Stimulated activated naive CD8-positive, alpha-beta T cell treated with anti-CD3 and anti-CD28 coated beads, Interleukin-15, Interleukin-2, amounts not matched to agents 100 ng/mL and 50 ng/mL, for 24 hours (primary cell): Measurements from ENCODE around the gene KCTD21.

Source experiments
- H3K27ac Mint-ChIP-seq: one replicate; pipeline ENCODE4 v1.8.0; 2021; ENCODE audit warnings: mild to moderate bottlenecking, mixed read lengths
- H3K27me3 Mint-ChIP-seq: one replicate; pipeline ENCODE4 v1.8.0; 2021; ENCODE audit warnings: mixed read lengths
- H3K36me3 Mint-ChIP-seq: one replicate; pipeline ENCODE4 v1.8.0; 2021; ENCODE audit warnings: low read depth, mixed read lengths
- H3K4me1 Mint-ChIP-seq: one replicate; pipeline ENCODE4 v1.8.0; 2021; ENCODE audit warnings: low read depth, mixed read lengths
- H3K4me3 Mint-ChIP-seq: one replicate; pipeline ENCODE4 v1.8.0; 2021; ENCODE audit warnings: mild to moderate bottlenecking, mixed read lengths
- H3K9me3 Mint-ChIP-seq: one replicate; pipeline ENCODE4 v1.8.0; 2021; ENCODE audit warnings: mixed read lengths

KCTD21 gene

DNA sequence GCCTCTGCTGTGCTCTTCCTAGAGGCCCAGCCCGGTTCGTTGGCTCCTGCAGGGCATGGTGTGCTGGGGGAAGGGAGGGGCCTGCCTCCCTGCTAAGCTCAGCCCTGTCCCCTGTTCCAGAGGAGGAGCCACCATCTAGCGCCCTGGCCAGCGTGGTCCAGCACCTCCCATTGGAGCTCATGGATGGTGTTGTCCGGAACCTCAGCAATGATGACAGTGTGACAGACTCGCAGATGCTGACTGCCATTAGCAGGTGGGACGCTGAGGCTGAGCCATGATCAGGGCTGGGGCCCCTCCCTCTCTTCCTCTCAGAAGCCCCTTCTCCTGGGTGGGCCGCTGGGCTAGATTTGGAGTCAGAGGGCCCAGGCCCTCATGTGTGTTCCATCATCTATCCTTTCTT lies 9.4 kb upstream of the KCTD21 start:
- Mint-ChIP-seq H3K4me1 (peaks cover 33% of the 10 kb centered on the region), H3K4me3 (no peak overlapping the region), H3K27ac (no peak overlapping the region), H3K36me3 (no peaks in the 10 kb centered on the region), H3K9me3 (no peaks in the 10 kb centered on the region), H3K27me3 (no peaks in the 10 kb centered on the region)

DNA sequence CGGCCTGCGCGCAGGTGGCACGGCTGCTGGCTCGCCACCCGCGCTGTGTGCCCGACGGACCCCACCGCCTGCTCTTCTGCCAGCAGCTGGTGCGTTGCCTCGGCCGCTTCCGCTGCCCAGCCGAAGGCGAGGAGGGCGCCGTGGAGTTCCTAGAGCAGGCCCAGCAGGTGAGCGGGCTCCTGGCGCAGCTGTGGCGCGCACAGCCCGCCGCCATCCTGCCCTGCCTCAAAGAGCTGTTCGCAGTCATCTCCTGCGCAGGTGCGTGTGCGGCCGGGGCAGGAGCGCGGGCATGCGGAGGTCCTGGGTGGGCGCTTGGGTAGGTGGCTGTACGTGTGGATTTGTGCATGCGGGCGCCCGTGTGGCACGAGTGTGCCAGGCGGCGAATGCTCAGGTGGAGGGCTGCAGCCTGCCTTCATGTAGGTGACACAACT lies 8.2 kb upstream of the KCTD21 start:
- no peaks in the 10 kb centered on the region for H3K27me3 Mint-ChIP-seq
- no peak overlapping the region for H3K27ac Mint-ChIP-seq
- no peaks in the 10 kb centered on the region for H3K36me3 Mint-ChIP-seq
- H3K4me3 Mint-ChIP-seq = no peak overlapping the region
- H3K4me1 Mint-ChIP-seq = peaks cover 27% of the 10 kb centered on the region
- no peaks in the 10 kb centered on the region for H3K9me3 Mint-ChIP-seq

DNA sequence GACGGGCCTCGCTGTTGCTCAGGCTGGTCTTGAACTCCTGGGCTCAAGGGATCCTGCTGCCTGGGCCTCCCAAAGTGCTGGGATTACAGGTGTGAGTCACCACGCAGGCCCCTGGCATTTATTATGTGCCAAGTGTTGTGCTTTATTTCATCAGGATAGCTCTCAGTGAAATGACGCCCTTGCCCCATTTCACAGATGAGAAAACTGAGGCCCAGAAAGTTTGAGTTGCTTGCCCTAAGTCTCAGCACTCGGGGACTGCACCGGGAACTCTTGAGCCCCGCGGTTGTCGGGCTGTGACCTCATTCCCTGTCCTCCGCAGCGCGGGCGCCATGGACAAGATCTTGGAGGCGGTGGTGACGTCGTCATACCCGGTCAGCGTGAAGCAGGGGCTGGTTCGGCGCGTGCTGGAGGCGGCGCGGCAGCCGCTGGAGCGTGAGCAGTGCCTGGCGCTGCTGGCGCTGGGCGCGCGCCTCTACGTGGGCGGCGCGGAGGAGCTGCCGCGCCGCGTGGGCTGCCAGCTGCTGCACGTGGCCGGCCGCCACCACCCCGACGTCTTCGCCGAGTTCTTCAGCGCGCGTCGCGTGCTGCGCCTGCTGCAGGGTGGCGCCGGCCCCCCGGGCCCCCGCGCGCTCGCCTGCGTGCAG lies 7.6 kb upstream of the KCTD21 start:
- Mint-ChIP-seq H3K4me3 (no peak overlapping the region), H3K4me1 (peaks cover 24% of the 10 kb centered on the region), H3K27me3 (no peaks in the 10 kb centered on the region), H3K36me3 (no peaks in the 10 kb centered on the region), H3K9me3 (no peaks in the 10 kb centered on the region), H3K27ac (no peak overlapping the region)

DNA sequence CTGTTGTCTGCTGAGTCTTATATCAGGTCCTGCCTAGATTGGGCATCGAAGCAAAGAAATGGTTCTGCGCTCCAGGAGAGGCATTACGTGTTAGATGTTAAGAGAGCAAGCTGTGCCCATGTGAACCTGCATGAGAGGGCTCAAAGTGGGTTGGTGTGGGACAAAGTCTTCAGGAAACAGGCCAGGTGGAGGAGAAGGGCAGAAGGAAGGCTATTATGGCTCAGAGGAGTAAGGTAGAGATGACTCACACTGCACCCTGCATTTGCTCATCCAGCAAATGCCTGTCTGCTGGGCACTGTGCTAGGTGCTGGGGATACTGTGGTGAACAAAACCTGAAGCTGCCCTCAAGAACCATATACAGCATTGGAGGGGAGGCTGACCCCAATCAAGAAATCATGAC lies 6.1 kb upstream of the KCTD21 start:
- H3K4me3 Mint-ChIP-seq = no peak overlapping the region
- no peaks in the 10 kb centered on the region for H3K27me3 Mint-ChIP-seq

DNA sequence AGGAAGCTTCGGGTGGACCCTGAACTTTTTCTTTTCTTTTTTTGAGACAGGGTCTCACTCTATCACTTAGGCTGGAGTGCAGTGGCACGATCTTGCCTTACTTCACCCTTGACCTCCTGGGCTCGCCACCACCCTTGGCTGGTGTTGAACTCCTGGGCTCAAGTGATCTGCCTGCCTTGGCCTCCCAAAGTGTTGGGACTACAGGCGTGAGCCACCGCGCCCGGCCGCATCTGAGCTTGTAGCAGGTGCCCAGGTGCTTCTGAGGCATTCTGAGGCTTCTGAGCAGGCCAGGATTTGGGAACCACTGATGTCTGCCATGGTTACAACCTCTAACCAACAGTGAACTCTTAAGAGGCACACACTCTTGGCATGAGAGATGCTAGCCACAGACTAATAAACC lies 5.4 kb upstream of the KCTD21 start:
- Mint-ChIP-seq H3K36me3 (no peaks in the 10 kb centered on the region), H3K4me1 (peaks cover 40% of the 10 kb centered on the region), H3K4me3 (no peak overlapping the region), H3K27me3 (no peaks in the 10 kb centered on the region), H3K9me3 (no peaks in the 10 kb centered on the region), H3K27ac (no peak overlapping the region)

More for the DNA sequence above, 6.1 kb upstream of the KCTD21 start:
- H3K4me1 Mint-ChIP-seq = peaks cover 38% of the 10 kb centered on the region
- H3K27ac Mint-ChIP-seq = no peak overlapping the region
- no peaks in the 10 kb centered on the region for H3K9me3 Mint-ChIP-seq
- no peaks in the 10 kb centered on the region for H3K36me3 Mint-ChIP-seq

DNA sequence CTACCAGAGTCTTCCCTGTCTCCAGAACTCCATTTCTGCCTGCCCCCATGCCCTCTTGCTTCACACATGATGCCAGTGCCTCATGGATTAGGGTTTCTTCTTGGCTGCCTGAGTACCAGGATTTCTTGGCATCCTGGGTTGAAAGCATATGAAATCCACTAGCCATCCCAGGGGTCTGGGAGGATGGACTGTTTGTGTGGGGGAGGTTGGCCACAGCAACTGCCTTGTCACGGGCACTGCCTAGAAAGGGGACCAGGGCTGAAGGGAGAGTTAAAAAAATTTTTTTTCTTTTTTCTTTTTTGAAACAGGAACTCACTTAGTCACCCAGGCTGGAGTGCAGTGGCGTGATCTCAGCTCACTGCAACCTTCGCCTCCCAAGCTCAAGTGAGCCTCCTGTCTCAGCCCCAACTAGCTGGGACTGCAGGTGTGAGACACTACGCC lies 4.5 kb upstream of the KCTD21 start:
- H3K4me1 Mint-ChIP-seq = peaks cover 42% of the 10 kb centered on the region
- no peaks in the 10 kb centered on the region for H3K27me3 Mint-ChIP-seq
- no peak overlapping the region for H3K4me3 Mint-ChIP-seq
- H3K36me3 Mint-ChIP-seq = no peaks in the 10 kb centered on the region
- no peaks in the 10 kb centered on the region for H3K9me3 Mint-ChIP-seq
- peak overlapping the region; percentile 83 for H3K27ac Mint-ChIP-seq

DNA sequence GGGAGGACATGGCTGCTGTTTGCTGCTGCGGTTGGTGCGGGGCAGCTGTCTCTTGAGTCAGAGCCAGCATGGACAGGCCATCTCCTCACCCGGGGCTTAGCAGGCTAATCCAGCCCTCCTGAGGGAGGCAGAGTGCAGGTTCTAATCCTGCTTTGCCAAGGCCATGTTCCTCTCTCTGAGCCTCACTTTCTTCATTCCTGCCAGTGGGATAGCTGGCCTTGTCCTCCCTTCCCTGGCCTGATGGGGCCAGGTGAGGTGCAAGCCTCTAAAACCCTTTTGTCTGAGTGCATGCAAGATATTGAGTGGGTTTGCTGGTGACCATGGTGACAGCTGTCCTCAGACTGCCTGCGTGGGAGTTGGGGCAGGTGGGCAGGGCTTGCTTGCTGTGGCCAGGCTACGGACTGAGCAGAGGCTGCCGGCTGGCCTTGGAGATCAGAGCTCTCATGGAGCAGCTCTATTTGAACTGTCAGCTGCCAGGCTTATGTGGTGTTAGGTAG lies 3.8 kb upstream of the KCTD21 start:
- H3K4me3 Mint-ChIP-seq = no peak overlapping the region
- H3K9me3 Mint-ChIP-seq = no peaks in the 10 kb centered on the region
- H3K36me3 Mint-ChIP-seq = no peaks in the 10 kb centered on the region
- no peak overlapping the region for H3K27ac Mint-ChIP-seq
- H3K4me1 Mint-ChIP-seq = peaks cover 49% of the 10 kb centered on the region
- H3K27me3 Mint-ChIP-seq = no peaks in the 10 kb centered on the region

DNA sequence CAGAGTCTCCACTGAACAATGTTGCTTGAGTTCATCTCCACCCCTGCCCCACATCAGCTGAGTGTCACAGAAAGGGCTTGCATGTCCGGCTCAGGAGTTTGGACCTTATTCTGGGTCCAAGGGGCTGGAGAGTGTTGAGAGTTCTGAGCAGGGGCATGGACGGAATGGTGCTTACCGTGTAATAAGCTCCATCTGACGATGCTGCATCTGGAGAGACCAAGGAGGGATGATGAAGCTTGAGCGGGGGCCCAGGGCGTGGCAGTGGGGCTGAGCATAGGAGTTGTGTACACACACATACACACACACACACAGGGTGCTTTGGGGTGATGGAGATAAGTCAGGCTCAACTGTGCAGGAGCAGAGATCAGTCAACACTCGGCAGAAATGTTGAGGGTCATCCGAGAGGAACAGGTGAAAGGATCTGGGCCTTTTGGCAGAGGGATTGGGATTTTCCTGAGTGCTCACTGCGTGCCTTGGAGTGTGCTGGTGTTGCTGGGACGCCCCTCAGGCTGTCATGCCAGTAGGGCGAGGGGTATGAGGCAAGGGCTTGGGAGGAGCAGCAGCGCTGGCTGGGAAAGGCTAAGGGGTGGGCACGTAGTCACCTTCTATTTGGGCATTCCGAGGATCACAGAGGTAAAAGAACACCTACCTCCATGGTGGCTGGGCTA lies 2.6 kb upstream of the KCTD21 start:
- Mint-ChIP-seq H3K27me3 (no peaks in the 10 kb centered on the region), H3K4me3 (no peak overlapping the region), H3K27ac (no peak overlapping the region), H3K36me3 (no peaks in the 10 kb centered on the region), H3K4me1 (peaks cover 62% of the 10 kb centered on the region), H3K9me3 (no peaks in the 10 kb centered on the region)

DNA sequence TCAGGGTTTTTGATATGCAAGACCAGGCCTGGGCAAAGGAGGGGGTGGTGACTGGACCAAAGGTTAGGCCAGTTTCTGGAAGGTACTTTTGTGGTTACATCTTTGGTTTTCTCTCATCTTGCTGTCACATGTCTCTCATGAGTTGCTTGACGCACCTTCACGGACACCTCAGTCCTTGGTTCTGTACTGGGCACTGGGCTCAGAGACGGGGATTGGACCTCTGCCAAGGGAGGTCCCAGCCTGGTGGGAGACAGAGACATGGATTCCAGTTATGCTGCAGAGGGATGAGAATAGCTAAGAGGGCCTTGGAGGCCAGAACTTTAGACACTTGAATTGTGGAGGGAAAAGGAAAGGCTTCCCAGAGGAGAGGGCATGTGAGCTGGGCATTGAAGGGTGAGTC lies 1.9 kb upstream of the KCTD21 start:
- Mint-ChIP-seq H3K4me3 (peak overlapping the region; percentile 95), H3K27ac (peak overlapping the region; percentile 19), H3K4me1 (peaks cover 66% of the 10 kb centered on the region), H3K36me3 (no peaks in the 10 kb centered on the region), H3K27me3 (no peaks in the 10 kb centered on the region), H3K9me3 (no peaks in the 10 kb centered on the region)

DNA sequence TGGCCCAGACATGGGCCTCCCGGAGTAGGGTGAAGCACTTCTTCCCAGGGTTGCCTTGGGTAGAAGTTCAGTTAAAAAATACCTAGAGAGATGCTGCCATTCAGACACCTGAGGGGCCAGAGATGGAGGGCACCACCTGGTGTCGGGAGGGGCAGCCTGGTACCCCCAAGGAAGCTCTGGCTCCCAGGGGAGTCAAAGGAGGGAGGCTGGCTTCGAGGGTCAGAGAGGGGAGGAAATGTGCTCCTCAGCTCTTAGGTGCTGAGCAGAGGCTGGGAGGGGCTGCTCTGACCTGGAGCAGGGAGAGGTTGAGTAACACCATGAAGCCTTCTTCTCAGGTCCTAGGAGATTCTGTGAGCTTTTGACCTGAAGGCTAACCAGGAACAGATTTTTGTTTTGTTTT lies 1.4 kb upstream of the KCTD21 start:
- Mint-ChIP-seq H3K4me3 (peak overlapping the region; percentile 95), H3K36me3 (no peaks in the 10 kb centered on the region), H3K9me3 (no peaks in the 10 kb centered on the region), H3K27ac (peak overlapping the region; percentile 19), H3K4me1 (peaks cover 66% of the 10 kb centered on the region), H3K27me3 (no peaks in the 10 kb centered on the region)

DNA sequence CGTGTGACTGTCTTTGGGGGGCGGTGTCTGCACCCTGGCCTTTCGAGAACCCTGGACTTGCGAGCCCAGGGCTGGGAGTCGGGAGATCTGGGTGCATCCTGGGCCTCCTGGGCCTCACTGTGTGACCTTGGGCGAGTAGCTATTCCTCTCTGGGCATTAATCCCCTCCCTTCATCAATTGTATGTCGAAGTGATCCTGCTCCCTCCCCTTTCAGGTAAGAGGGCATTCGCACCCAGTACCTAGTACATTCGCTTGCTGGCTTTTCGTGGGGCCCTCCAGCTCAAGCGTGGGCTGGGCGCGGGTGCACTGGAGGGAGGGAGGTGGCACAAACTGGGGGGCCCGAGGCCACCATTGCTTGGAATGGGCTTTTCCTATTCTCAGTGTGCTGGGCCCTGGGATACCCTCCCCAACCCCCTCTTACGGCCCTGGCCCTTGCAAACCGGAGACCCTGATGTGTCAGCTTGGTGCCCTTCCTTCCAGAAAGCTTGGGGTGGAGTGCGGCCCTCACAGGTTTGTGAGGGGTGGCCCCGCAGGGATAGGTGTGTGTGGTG lies 823 bp upstream of the KCTD21 start:
- H3K27me3 Mint-ChIP-seq = no peaks in the 10 kb centered on the region
- H3K9me3 Mint-ChIP-seq = no peaks in the 10 kb centered on the region
- H3K4me3 Mint-ChIP-seq = peak overlapping the region; percentile 95
- no peaks in the 10 kb centered on the region for H3K36me3 Mint-ChIP-seq
- H3K4me1 Mint-ChIP-seq = peaks cover 61% of the 10 kb centered on the region
- H3K27ac Mint-ChIP-seq = no peak overlapping the region

DNA sequence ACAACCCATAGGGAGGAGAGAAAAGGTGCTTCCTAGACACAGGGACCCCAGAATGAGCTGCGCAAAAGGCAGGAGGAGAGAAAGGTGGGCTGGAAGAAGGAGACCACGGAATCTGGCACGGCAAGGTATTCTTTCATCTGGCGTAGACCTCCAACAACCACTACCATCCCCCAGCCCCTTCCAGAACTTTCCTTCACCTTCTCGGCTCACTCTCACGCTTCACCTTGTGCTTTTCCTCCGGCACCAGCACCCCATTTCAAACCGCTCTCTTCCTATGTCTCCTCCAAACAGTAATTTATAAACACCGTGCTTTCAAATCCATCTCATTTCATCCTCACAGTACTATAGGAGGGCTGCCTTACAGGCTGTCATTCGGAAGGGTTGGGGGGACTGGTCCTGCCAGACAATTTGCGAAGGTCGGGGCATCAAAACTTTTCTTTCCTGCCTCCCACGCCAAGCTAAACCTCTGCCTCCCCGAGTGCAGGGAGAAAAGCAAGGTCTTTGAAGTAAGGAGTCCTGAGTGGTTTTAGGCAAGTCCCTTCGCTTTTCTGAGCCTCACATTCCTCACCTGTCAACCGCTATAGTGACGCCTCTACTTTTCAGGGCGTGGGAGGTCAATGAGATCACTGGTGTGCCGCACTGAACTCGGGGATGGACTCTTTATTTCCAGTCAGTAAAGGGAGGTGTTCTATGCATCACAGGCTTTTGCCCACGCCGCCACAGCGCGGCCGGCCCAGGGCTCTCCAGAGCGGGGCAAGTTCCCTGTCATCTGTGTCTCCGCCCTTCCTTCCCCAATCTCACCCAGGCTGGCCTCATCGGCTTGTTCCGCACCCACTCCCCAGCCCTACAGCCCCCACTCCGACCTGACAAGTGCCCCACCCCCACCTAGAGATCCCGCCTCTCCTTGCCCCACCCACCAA lies 800 bp downstream of the KCTD21 start:
- H3K4me3 Mint-ChIP-seq = peak overlapping the region; percentile 95
- peak overlapping the region; percentile 98 for H3K27ac Mint-ChIP-seq
- H3K9me3 Mint-ChIP-seq = no peaks in the 10 kb centered on the region
- H3K36me3 Mint-ChIP-seq = no peaks in the 10 kb centered on the region
- H3K27me3 Mint-ChIP-seq = no peaks in the 10 kb centered on the region
- H3K4me1 Mint-ChIP-seq = peaks cover 51% of the 10 kb centered on the region

DNA sequence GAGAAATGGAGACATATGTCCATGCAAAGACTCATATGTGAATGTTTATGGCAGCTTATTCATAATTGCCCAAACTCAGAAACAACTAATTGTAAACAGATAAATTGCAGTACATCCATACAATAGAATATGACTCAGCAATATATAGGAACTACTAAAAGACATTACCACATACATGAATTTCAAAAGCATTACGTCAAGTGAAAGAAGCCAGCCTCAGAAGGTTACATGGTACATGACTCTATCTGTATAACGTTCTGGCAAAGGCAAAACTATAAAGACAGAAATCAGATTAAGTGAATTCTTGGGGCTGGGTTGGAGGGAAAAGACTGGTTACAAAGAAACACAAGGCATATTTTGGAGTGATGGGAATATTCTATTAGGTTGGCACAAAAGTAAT lies 7.2 kb downstream of the KCTD21 start:
- no peaks in the 10 kb centered on the region for H3K27me3 Mint-ChIP-seq
- peaks cover 23% of the 10 kb centered on the region for H3K36me3 Mint-ChIP-seq
- H3K4me1 Mint-ChIP-seq = peaks cover 6% of the 10 kb centered on the region
- no peaks in the 10 kb centered on the region for H3K9me3 Mint-ChIP-seq
- H3K4me3 Mint-ChIP-seq = no peak overlapping the region
- H3K27ac Mint-ChIP-seq = no peak overlapping the region

DNA sequence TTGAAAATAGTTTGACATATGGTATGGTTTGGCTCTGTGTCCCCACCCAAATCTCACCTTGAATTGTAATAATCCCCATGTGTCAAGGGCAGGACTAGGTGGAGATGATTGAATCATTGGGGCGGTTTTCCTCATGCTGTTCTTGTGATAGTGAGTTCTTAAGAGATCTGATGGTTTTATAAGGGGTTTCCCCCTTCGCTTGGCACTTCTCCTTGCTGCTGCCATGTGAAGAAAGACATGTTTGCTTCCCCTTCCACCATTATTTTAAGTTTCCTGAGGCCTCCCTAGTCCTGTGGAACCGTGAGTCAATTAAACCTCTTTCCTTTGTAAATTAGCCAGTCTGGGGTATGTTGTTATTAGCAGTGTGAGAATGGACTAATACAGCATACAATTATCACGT lies 7.7 kb downstream of the KCTD21 start:
- Mint-ChIP-seq H3K9me3 (no peaks in the 10 kb centered on the region), H3K27ac (no peak overlapping the region), H3K4me3 (no peak overlapping the region), H3K36me3 (peaks cover 24% of the 10 kb centered on the region), H3K27me3 (no peaks in the 10 kb centered on the region), H3K4me1 (peaks cover 2% of the 10 kb centered on the region)
